HG02840 (cell line): ENCODE data around the gene PCDHB5.
"Not testable (repeated sequence)": the region's sequence is repeated elsewhere in the genome, so short reads cannot be mapped to it uniquely, and the experiment has no call there.

ENCODE experiments used
- ATAC-seq: cut with Tn5 transposase; IDR thresholded peaks from one replicate; pipeline ENCODE4 v1.9.1; 2021; ENCODE audit warnings: mild to moderate bottlenecking, moderate library complexity, moderate number of reproducible peaks; ENCODE audit not compliant: unreplicated experiment, low FRiP score

PCDHB5 gene

DNA sequence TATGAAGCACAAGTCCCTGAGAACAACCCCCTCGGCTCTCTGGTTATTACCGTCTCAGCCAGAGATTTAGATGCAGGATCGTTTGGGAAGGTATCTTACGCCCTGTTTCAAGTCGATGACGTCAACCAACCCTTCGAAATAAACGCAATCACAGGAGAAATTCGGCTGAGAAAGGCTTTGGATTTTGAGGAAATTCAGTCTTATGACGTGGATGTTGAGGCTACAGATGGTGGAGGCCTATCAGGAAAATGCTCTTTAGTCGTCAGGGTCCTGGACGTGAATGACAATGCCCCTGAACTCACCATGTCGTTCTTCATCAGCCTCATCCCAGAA lies 16.0 kb downstream of the PCDHB5 start:
- no peak for ATAC-seq

DNA sequence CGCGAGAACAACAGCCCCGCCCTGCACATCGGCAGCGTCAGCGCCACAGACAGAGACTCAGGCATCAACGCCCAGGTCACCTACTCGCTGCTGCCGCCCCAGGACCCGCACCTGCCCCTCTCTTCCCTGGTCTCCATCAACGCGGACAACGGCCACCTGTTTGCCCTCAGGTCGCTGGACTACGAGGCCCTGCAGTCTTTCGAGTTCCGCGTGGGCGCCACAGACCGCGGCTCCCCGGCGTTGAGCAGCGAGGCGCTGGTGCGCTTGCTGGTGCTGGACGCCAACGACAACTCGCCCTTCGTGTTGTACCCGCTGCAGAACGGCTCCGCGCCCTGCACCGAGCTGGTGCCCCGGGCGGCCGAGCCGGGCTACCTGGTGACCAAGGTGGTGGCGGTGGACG lies 16.6 kb downstream of the PCDHB5 start:
- ATAC-seq = not testable (repeated sequence)

DNA sequence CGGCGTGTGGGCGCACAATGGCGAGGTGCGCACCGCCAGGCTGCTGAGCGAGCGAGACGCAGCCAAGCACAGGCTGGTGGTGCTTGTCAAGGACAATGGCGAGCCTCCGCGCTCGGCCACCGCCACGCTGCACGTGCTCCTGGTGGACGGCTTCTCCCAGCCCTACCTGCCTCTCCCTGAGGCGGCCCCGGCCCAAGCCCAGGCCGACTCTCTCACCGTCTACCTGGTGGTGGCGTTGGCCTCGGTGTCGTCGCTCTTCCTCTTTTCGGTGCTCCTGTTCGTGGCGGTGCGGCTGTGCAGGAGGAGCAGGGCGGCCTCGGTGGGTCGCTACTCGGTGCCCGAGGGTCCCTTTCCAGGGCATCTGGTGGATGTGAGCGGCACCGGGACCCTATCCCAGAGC lies 17.1 kb downstream of the PCDHB5 start:
- not testable (repeated sequence) for ATAC-seq

DNA sequence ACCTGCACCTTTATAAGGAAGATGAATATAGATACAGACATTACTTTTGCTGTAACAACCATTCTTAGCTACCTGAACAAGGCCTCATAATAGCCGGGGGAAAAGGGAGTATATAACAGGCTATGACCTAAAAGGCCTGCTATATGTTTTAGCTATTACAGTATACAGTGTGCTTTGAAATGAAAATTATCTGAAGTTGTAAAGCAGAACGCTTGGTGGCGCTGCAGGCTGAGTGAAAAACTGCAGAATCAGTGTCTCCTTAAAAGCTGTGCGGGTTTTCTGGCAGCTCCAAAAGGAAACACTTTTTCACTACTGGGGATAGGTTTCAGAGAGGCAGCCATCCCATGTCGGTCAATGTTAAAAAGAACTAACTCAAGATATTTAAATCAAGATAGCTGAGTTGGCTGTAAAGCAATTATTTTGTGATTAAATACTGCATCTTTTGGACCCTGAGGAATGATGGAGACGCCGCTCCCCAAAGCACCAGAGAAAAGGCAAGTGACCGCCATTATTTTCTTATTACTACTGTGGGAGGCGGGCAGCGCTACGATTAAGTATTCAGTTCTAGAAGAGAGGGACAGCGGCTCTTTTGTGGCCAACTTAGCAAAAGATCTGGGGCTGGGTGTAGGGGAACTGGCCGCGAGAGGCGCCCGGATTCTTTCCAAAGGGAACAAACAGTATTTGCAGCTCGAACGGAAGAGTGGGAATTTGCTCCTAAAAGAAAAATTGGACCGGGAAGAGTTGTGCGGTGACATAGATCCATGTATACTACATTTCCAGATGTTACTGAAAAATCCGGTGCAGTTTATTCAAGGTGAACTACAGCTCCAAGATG lies 20.8 kb downstream of the PCDHB5 start:
- ATAC-seq = no peak

DNA sequence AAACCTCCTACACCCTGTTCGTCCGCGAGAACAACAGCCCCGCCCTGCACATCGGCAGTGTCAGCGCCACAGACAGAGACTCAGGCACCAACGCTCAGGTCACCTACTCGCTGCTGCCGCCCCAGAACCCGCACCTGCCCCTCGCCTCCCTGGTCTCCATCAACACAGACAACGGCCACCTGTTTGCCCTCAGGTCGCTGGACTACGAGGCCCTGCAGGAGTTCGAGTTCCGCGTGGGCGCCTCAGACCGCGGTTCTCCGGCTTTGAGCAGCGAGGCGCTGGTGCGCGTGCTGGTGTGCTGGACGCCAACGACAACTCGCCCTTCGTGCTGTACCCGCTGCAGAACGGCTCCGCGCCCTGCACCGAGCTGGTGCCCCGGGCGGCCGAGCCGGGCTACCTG lies 22.4 kb downstream of the PCDHB5 start:
- not testable (repeated sequence) for ATAC-seq

DNA sequence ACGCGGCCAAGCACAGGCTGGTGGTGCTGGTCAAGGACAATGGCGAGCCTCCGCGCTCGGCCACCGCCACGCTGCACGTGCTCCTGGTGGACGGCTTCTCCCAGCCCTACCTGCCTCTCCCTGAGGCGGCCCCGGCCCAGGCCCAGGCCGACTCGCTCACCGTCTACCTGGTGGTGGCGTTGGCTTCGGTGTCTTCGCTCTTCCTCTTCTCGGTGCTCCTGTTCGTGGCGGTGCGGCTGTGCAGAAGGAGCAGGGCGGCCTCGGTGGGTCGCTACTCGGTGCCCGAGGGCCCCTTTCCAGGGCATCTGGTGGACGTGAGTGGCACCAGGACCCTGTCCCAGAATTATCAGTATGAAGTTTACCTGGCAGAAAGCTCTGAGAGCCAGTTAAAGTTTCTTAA lies 22.9 kb downstream of the PCDHB5 start:
- not testable (repeated sequence) for ATAC-seq

DNA sequence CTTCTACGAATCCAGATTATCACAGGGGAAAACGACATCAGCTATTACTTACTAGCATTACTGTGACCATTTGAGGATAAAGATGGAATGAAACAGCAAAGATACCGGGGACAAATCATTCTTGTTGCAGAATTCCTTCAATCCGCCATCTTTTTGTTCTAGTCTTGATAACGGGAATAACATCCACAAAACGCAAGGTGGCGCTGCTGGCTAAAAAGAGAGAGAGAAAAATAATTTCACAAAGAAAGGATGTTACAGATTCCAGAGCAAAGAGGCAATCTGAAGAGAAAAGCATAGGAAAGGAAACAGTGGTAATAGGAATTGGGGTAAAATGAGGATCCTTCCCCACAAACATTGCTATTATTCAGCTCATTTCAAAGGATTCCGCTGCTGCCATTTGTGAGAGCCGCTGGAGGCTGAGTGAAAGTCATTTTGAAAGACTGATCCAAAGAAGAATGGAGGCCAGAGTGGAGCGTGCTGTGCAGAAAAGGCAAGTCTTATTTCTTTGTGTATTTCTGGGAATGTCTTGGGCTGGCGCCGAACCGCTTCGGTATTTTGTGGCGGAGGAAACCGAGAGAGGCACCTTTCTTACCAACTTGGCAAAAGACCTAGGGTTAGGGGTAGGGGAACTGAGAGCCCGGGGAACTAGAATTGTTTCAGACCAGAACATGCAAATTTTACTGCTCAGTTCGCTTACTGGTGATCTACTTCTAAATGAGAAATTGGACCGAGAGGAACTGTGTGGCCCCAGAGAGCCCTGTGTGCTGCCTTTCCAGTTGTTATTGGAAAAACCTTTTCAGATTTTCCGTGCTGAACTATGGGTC lies 37.6 kb downstream of the PCDHB5 start, which contains the start of gene PCDHB7:
Gene PCDHB7, plus strand, starts transcription at position 264 of the 824 bp plus-strand sequence. Its CDS starts 192 bp downstream, at position 456.
- ATAC-seq = no peak

DNA sequence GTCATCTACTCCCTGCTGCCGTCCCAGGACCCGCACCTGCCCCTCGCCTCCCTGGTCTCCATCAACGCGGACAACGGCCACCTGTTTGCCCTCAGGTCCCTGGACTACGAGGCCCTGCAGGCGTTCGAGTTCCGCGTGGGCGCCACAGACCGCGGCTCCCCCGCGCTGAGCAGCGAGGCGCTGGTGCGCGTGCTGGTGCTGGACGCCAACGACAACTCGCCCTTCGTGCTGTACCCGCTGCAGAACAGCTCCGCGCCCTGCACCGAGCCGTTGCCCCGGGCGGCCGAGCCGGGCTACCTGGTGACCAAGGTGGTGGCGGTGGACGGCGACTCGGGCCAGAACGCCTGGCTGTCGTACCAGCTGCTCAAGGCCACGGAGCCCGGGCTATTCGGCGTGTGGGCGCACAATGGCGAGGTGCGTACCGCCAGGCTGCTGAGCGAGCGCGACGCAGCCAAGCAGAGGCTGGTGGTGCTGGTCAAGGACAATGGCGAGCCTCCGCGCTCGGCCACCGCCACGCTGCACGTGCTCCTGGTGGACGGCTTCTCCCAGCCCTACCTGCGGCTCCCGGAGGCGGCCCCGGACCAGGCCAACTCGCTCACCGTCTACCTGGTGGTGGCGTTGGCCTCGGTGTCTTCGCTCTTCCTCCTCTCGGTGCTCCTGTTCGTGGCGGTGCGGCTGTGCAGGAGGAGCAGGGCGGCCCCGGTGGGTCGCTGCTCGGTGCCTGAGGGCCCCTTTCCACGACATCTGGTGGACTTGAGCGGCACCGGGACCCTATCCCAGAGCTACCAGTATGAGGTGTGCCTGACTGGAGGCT lies 39.5 kb downstream of the PCDHB5 start:
- not testable (repeated sequence) for ATAC-seq

DNA sequence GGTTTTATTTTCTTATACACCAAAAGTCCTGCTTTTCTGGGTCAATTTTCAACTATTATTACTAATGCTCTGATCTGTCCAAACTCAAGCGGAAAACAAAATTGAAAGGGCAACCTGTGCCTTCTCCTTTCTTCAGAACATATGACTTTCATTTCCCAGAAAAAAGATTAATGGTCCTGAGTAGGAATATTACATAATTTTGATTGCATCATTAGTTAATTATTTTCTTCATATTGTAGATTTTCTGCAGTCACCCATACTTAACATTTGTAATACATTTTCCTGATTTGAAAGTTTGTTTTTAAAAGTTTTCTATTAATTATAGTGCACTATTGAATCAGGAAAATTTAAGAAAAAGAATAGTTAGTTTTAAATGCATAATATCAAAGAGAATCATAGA lies 40.9 kb downstream of the PCDHB5 start:
- no peak for ATAC-seq

DNA sequence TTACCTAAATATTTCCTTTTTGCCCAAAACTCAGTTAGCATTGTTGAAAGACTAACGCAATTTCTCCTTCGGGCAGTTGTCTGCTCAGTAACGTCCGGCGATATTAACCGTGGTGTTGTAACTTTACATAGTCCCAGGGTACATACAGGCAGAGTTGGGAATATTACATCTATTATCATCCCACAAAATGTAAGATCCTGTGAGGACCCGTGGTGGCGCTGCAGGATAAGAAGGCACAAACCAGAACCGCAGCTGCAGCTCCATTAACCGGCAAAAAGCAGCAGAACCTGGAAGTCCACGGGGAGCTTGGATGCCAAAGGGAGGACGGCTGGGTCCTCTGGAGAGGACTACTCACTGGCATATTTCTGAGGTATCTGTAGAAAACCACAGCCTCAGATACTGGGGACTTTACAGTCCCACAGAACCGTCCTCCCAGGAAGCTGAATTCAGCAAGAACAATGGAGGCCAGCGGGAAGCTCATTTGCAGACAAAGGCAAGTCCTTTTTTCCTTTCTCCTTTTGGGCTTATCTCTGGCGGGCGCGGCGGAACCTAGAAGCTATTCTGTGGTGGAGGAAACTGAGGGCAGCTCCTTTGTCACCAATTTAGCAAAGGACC lies 42.7 kb downstream of the PCDHB5 start, which contains the start of gene PCDHB8:
Gene PCDHB8, plus strand, starts transcription at position 214 of the 615 bp plus-strand sequence. Its CDS starts 245 bp downstream, at position 459.
- not testable (repeated sequence) for ATAC-seq

DNA sequence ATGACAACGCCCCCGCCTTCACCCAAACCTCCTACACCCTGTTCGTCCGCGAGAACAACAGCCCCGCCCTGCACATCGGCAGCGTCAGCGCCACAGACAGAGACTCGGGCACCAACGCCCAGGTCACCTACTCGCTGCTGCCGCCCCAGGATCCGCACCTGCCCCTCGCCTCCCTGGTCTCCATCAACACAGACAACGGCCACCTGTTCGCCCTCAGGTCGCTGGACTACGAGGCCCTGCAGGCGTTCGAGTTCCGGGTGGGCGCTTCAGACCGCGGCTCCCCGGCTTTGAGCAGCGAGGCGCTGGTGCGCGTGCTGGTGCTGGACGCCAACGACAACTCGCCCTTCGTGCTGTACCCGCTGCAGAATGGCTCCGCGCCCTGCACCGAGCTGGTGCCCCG lies 44.4 kb downstream of the PCDHB5 start:
- ATAC-seq = not testable (repeated sequence)

DNA sequence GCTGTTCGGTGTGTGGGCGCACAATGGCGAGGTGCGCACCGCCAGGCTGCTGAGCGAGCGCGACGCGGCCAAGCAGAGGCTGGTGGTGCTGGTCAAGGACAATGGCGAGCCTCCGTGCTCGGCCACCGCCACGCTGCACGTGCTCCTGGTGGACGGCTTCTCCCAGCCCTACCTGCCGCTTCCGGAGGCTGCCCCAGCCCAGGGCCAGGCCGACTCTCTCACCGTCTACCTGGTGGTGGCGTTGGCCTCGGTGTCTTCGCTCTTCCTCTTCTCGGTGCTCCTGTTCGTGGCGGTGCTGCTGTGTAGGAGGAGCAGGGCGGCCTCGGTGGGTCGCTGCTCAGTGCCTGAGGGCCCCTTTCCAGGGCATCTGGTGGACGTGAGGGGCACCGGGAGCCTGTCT lies 44.9 kb downstream of the PCDHB5 start:
- not testable (repeated sequence) for ATAC-seq

DNA sequence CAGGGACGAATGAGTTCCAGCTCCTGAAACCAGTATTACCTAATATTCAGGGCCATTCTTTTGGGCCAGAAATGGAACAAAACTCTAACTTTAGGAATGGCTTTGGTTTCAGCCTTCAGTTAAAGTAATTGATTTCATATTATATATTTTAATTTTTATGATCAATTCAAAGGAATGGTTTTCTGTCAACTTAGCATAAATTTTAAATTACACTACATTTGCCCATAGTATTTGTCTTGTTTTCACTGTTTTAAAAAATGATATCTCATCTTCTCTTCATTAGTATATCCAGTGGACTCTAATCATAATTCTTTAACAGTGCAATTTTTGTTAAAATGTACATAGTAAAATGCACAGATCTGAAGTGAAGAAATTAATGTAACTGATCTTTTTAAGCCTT lies 45.3 kb downstream of the PCDHB5 start:
- no peak for ATAC-seq

DNA sequence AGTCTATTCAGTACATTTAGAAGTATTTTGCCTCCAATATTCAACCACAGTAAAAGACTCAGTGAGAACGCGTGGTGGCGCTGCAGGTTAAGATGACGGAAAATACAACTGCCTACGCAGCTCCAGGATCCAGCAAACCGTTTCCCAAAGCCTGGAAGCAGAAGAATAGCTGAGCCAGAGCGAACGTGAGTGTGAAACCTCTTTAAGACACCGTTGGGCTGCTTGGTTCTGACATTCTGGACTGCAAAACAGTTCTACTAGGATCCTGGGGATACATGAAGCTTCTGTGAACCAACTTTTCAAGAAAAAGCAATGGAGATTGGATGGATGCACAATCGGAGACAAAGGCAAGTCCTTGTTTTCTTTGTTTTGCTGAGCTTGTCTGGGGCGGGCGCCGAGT lies 47.2 kb downstream of the PCDHB5 start, which contains the start of gene PCDHB16:
Gene PCDHB16, plus strand, starts transcription at position 140 of the 400 bp plus-strand sequence. Its CDS starts 173 bp downstream, at position 313.
- ATAC-seq = no peak

DNA sequence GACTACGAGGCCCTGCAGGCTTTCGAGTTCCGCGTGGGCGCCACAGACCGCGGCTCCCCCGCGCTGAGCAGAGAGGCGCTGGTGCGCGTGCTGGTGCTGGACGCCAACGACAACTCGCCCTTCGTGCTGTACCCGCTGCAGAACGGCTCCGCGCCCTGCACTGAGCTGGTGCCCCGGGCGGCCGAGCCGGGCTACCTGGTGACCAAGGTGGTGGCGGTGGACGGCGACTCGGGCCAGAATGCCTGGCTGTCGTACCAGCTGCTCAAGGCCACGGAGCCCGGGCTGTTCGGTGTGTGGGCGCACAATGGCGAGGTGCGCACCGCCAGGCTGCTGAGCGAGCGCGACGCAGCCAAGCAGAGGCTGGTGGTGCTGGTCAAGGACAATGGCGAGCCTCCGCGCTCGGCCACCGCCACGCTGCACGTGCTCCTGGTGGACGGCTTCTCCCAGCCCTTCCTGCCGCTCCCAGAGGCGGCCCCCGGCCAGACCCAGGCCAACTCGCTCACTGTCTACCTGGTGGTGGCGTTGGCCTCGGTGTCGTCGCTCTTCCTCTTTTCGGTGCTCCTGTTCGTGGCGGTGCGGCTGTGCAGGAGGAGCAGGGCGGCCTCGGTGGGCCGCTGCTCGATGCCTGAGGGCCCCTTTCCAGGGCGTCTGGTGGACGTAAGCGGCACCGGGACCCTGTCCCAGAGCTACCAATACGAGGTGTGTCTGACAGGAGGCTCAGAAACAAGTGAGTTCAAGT lies 49.3 kb downstream of the PCDHB5 start:
- ATAC-seq = not testable (repeated sequence)

DNA sequence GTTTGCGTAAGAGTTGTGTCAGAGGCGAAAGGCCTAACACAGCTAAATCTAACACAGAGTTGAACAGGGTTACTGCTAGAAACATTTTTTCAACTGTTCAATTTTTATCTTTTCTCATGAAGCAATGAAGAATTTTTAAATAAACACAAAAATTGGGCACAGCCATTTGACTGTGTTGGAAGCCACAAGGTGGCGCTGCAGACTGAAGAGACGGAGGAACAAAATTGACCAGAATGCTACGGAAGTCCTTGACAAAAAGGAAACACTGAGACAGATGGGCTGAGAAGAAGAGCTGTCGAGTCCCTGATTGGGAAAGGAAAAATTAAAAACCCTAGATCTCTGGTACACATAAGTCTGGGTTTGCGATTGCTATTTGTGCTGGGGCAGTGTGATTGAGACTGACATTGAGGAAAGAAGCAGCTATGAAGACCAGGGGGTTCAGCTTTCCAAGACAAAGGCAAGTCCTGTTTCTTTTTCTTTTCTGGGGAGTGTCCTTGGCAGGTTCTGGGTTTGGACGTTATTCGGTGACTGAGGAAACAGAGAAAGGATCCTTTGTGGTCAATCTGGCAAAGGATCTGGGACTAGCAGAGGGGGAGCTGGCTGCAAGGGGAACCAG lies 52.0 kb downstream of the PCDHB5 start, which contains the start of gene PCDHB9:
Gene PCDHB9, plus strand, starts transcription at position 265 of the 616 bp plus-strand sequence. Its CDS starts 158 bp downstream, at position 423.
- no peak for ATAC-seq
